GM12873 (cell line): Measurements from ENCODE around the gene PUS1.

ENCODE experiments used
- CTCF ChIP-seq: IDR thresholded peaks from 2 replicates; pipeline ENCODE4 v1.5.1; 2012; ENCODE audit warnings: low read depth, mild to moderate bottlenecking, moderate library complexity, low read length, control low read depth; ENCODE audit not compliant: insufficient read depth; ENCODE audit errors: missing control alignments

Gene PUS1

GRCh38 chr12:131894313-131894860, 34.7 kb upstream of the PUS1 start, which contains the start of gene ULK1:
TSS of gene ULK1 (plus strand) at chr12:131894622. CDS start at chr12:131895002, 380 bp downstream.
- TF ChIP-seq CTCF: no peak

- TF ChIP-seq CTCF: no peak
Observed at GRCh38 chr12:131894981-131895639, 34.0 kb upstream of the PUS1 start.

DNA sequence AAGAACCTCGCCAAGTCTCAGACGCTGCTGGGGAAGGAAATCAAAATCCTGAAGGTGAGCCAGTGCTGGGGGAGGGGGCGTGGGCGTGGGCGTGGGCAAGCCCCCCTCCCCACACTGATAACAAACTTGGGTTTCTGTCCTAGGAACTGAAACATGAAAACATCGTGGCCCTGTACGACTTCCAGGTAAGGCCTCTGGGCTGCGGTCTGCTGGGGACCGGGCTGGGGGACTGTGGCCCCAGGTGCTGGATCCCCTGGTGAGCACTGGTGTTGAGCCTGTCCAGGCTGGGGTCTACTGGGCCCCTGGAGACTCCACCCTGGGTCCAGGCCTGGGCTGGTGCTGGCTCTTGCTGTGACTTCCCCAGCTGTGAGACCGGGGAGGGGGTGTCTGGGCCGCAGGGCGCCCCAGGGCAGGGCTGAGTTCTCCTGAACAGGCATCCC, 33.4 kb upstream of the PUS1 start:
- TF ChIP-seq CTCF: no peak

GRCh38 chr12:131896080-131896810, 32.8 kb upstream of the PUS1 start:
- TF ChIP-seq CTCF: no peak

GRCh38 chr12:131896811-131897270, 32.2 kb upstream of the PUS1 start:
- no peak for TF ChIP-seq CTCF

DNA sequence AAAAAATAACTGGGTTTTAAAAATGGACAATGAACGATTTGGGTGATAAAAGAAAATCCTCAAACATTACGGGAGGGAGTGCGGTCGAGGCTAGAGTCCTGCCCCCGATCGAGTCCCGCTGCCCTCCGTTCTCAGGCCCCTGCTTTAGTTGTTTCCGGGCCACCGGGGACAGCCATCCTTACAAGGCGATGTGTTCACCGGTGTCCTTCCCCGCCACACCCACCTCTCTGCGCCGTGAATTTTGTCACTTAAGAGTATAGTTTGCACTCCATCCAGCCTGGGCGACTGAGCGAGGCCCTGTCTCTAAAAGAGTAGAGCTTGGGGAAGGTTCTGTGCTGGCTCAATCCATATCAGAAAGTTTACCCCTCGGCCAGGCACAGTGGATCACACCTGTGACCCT, 31.8 kb upstream of the PUS1 start:
- TF ChIP-seq CTCF: no peak

- no peak for TF ChIP-seq CTCF
Observed at GRCh38 chr12:131897875-131898274, 31.2 kb upstream of the PUS1 start.
